Ramos (cell line): ENCODE results near the gene CLSTN3.
"Not testable (repeated sequence)": the region's sequence is repeated elsewhere in the genome, so short reads cannot be mapped to it uniquely, and the experiment has no call there.

ENCODE experiments used
- in situ Hi-C: fragments of 300-500 bp; cut with MboI; formaldehyde crosslinking; loops from one replicate; pipeline ENCODE4 v1.14.3; 2022; ENCODE audit warnings: low sequenced_read_pairs; ENCODE audit not compliant: unreplicated experiment

Gene CLSTN3

DNA sequence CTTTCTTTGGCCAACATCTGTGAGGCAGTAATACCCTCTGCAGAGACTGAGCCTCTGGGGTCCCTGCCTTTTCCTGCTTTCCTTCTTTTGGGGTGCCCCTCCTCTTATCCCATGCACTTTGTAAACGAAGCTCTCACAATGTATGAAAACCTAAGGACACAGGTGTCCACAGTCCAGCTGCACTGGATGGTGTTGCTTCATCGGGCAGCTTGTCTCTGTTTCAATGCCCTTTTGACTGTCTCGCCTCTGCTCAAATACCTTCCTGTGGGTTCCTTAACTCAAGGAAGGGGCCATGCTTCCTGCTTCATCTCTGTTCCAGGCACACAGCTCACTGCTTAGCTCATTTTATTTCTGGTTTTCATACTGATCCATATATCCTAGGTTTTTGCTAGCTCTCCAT, 27.6 kb upstream of the CLSTN3 start:
- in situ Hi-C loops: no loop called here

DNA sequence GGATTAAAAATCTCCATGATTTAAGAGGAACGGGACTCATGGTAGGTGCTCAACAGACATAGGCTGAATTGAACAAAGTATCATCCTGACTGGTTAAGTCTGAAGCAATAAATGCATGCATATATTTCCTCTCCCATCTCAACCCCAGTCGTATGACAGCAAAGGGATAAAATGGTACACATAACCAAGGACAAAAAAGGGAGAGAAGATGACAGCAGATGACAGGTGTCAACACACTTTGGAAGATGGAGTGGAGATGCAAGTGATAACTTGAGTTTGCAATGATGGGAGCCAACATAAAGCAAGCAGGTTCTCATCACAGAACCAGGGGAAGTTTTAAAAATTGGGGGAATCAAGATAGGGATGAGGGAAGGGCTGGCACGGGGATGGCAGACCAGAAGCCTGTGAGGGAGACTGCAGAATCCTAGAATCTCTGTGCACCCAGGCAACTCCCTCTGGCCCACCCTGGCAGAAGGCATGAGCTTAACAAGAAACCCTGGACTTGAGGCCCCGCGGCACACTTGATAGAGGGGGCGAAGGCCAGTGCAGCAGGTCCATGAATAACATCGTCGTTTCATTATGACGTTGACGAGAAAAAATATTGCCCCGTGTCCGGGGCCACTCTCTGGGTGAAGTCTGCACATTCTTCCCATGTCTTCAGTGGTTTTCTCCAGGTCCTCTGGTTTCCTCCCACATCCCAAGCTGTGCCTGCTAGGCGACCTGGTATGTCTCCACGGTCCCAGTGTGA, 26.2 kb upstream of the CLSTN3 start:
- in situ Hi-C loops: no loop called here

DNA sequence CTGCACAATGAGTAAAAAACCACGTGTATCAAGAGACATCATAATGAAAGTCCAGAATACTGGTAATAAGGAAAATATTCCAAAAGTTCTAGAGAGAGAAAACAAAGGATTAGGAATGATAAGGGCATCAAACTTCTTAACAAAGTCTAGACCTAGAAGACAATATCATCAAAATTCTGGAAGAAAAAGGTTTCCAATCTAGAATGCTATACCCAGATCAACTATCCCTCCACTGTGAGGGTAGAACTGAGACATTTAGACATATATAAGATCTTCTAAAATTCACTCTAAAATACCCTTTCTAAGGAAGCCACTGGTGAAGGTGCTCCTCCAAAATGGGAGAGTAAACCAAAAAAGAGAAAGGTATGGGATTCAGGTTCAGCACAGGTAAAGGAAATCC, 24.1 kb upstream of the CLSTN3 start:
- in situ Hi-C loops: no loop called here

GRCh38 chr12:7107181-7107580, 23.0 kb upstream of the CLSTN3 start:
- in situ Hi-C loops: not testable (repeated sequence)

DNA sequence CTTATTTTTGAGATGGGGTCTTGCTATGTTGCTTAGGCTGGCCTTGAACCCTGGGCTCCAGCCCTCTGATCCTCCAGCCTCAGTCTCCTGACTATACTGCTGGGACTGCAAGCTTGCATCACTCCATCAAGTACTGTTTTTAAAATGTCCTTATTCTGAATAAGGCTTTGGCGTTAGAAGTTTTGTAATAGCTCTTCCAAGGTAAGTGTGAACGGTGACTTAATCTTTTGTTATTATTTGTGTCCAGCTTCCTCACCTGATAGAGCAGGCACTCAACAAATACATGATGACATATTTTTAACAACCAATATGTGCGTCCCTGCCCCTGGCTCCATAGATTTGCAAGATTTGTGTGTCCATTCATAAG, 22.6 kb upstream of the CLSTN3 start:
- in situ Hi-C loops: no loop called here

DNA sequence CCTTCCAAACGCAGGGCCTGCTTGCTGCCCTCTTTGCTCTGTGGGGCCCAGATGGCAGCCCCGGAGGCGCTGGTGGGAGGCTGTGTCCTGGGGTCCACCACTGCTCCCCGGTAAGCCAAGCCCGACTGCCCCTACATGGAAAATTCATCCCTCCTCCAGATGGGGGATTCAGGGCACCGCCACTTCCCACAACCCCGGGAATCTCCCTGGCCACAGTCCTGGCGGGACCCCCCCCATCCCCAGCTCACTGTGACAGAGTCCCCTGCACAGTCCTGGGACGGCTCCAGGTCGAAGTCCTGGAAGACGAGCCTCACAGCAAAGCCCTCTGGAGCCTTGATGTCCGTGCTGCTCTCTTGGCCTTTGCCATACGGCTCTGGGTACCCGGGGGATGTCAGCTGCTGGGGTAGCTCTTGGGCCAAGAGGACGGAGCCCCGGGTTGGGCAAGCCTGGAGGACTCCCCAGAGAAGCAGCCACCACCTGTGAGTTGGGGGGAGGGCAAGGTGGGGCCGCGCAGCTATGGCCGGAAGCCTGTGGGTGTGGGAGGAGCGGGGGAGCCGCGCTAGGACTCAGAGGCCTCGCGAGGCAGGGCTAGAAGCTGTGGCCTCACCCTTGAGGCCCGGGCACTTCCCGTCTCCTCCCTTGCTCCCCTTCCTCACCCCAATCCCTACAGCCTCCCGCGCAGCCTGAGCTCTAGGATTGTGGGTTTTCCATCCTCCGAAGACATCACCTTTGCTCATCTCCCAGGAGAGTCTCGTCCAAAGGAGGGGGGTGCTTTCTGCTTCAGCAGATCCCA, 22.0 kb upstream of the CLSTN3 start:
- in situ Hi-C loops: no loop called here

- in situ Hi-C loops: no loop called here
These were observed 21.2 kb upstream of the CLSTN3 start, which contains the start of gene C1RL for GRCh38 chr12:7108796-7109571. Gene C1RL, minus strand, starts transcription at chr12:7109214. Its CDS starts 34 bp downstream, at chr12:7109180.

GRCh38 chr12:7109572-7109920, 20.6 kb upstream of the CLSTN3 start:
- in situ Hi-C loops: no loop called here

GRCh38 chr12:7110661-7111060, 19.5 kb upstream of the CLSTN3 start:
- in situ Hi-C loops: no loop called here

GRCh38 chr12:7112041-7112440, 18.1 kb upstream of the CLSTN3 start:
- in situ Hi-C loops: no loop called here

GRCh38 chr12:7113389-7113871, 16.7 kb upstream of the CLSTN3 start:
- in situ Hi-C loops: no loop called here

- in situ Hi-C loops: no loop called here
These were observed 16.2 kb upstream of the CLSTN3 start for GRCh38 chr12:7114008-7114407.

DNA sequence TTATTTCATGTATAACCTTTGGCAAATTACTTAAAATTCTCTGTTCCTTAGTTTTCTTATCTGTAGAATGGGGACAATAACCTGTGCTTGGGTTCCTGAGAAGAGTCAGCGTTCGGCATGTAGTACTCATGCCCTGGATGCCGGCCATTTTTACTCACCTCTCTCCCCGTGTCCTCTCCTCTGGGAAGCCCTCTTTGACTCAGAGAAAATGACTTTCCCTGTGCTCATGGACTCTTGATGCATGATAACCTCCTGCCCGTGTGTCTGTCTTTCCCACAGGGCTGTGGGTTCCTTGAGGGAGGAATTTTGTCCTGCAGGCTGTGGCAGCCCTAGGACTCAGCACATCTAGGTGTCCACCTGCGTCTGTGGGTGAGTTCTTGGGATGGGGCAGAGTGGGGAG, 15.3 kb upstream of the CLSTN3 start:
- in situ Hi-C loops: no loop called here

GRCh38 chr12:7116196-7116595, 14.0 kb upstream of the CLSTN3 start:
- in situ Hi-C loops: no loop called here

GRCh38 chr12:7116916-7117315, 13.3 kb upstream of the CLSTN3 start:
- in situ Hi-C loops: no loop called here

DNA sequence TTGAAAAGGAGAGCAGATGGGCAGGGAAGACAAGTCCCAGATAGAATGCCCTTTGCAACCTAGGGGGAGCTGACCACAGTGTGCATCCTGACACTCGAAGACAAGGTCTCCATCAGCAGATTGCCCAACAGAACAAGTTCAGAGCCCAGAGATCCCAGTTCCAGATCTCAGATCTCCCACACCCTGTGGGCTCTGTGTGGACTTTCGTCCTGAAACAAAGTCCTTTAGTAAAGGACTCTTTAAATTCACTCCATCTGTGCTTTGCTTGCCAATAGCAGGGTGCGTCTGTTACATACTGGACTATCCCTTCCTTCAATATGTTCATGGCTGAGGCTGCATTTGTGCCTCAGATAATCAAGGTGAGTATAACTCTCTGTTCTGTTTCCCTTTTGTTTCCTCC, 12.5 kb upstream of the CLSTN3 start:
- in situ Hi-C loops: no loop called here

GRCh38 chr12:7118881-7119280, 11.3 kb upstream of the CLSTN3 start:
- in situ Hi-C loops: no loop called here

- in situ Hi-C loops: no loop called here
These were observed 10.0 kb upstream of the CLSTN3 start for GRCh38 chr12:7120166-7120565.

GRCh38 chr12:7121324-7121723, 8.8 kb upstream of the CLSTN3 start:
- in situ Hi-C loops: no loop called here

- in situ Hi-C loops: no loop called here
These were observed 7.1 kb upstream of the CLSTN3 start for GRCh38 chr12:7122811-7123769.
